ENCODE measurements around the gene KIF26B. TPM values are rescaled to one million over a fixed set of nuclear protein-coding genes. Genes with fewer than 3 reads are reported as not detected.
A peak's percentile ranks its signal among the peaks of the same experiment; 100 is the strongest.

The KIF26B gene
- polyA plus RNA-seq, 1 of the 3 experiments (the other 2 are of a cell fraction) = 2.6 TPM

DNA sequence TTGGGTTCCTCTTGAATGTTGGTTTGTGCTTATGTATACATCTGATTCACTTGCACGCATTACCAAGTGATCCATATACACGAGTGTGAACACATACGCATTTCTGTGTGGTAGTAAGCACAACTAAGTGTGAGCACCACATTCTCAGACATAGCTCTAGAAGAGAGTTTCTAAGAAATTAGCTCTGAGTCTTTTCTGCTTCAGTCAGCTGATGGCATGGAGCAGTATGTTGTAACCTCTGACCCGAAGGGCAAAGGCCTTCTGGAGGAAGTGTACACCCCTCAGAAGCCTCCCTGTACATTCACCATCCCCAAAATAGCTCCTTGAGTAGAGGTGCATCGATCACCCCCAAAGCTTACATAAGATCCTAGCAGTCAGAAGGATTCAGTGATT, 183.7 kb downstream of the KIF26B start (continued):
- TF ChIP-seq IRF3 (IDR thresholded peaks at IDR 0.05; ENCODE audit: low read depth, low read length) (no peak), GATA2 (CRISPR knock-in tag; IDR thresholded peaks at IDR 0.05) (no peak), MXI1 (IDR thresholded peaks at IDR 0.05; ENCODE audit: low read depth, low read length) (no peak)
- TF ChIP-seq, protein P1, sequence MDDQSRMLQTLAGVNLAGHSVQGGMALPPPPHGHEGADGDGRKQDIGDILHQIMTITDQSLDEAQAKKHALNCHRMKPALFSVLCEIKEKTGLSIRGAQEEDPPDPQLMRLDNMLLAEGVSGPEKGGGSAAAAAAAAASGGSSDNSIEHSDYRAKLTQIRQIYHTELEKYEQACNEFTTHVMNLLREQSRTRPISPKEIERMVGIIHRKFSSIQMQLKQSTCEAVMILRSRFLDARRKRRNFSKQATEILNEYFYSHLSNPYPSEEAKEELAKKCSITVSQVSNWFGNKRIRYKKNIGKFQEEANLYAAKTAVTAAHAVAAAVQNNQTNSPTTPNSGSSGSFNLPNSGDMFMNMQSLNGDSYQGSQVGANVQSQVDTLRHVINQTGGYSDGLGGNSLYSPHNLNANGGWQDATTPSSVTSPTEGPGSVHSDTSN (IDR thresholded peaks at IDR 0.05) = no peak

DNA sequence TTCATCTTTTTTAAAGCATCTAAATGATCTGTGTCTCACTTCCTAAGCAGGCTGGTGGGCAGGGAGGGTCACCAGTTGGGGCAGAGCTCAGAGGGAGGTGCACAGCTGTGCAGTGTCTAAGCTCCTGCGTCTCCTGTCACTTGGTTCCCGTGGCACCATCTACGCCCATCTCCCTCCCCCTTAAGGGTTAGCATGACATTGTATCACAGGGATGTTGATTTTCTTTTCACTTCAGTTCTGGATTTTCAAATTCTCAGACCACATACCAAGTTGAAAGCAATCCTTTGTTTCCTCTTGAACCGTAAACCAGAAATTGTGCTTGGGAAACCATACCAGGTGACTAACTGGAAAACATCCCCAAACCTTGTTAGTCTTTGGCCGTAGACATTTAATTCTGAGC, 187.0 kb downstream of the KIF26B start:
- Histone ChIP-seq H3K79me2 (ENCODE audit: insufficient read depth) (no peaks in the 10 kb centered on the region), H3K9me2 (no peaks in the 10 kb centered on the region)

More for the DNA sequence above, 187.0 kb downstream of the KIF26B start:
- Histone ChIP-seq H3K9me3 (no peaks in the 10 kb centered on the region), H3K4me1 (ENCODE audit: control insufficient read depth in 1 of 2, insufficient read depth in 2 of 2, low read depth in 1 of 2, low read length in 1 of 2) (peaks cover 0 to 42% of the 10 kb centered on the region in 2 experiments; a peak in 2 of 4 replicates), H3K27me3 (ENCODE audit: insufficient read depth) (no peaks in the 10 kb centered on the region), H3K36me3 (replicated peaks in 1 of 2; ENCODE audit: control insufficient read depth in 1 of 2, insufficient read depth in 2 of 2, low read length in 1 of 2) (peaks cover 0 to 4% of the 10 kb centered on the region in 2 experiments), H3K9ac (no peak overlapping the region), H3K4me3 (ENCODE audit: low read depth in 2 of 2, low read length in 1 of 2) (no peak overlapping the region), H4K20me1 (ENCODE audit: insufficient read depth) (no peaks in the 10 kb centered on the region), H3K27ac (ENCODE audit: low read depth in 2 of 2, low read length in 1 of 2) (peak overlapping the region in 1 of 2 experiments; percentile 7; a peak in 1 of 4 replicates), H3F3A (replicated peaks; ENCODE audit: insufficient read depth) (no peaks in the 10 kb centered on the region), H3K4me2 (no peak overlapping the region), H2AFZ (ENCODE audit: low read depth) (no peak overlapping the region)
- POLR2A ChIA-PET = no interaction called here
- TF ChIP-seq, protein P2, sequence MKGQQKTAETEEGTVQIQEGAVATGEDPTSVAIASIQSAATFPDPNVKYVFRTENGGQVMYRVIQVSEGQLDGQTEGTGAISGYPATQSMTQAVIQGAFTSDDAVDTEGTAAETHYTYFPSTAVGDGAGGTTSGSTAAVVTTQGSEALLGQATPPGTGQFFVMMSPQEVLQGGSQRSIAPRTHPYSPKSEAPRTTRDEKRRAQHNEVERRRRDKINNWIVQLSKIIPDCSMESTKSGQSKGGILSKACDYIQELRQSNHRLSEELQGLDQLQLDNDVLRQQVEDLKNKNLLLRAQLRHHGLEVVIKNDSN (IDR thresholded peaks at IDR 0.05; ENCODE audit: borderline replicate concordance, low read depth) = no peak
- TF ChIP-seq GATA2 (CRISPR knock-in tag; IDR thresholded peaks at IDR 0.05) (no peak), TEAD4 (IDR thresholded peaks at IDR 0.05; ENCODE audit: borderline replicate concordance, insufficient read depth) (no peak), SMC3 (IDR thresholded peaks at IDR 0.05; ENCODE audit: low read depth, low read length) (no peak), GABPA (IDR thresholded peaks at IDR 0.05; ENCODE audit: low read depth) (no peak), TCF12 (IDR thresholded peaks at IDR 0.05) (no peak), RXRA (IDR thresholded peaks at IDR 0.05; ENCODE audit: borderline replicate concordance, low read depth) (no peak), FOXM1 (IDR thresholded peaks at IDR 0.05; ENCODE audit: low read depth) (no peak), IRF3 (IDR thresholded peaks at IDR 0.05; ENCODE audit: low read depth, low read length) (no peak), ELF1 (IDR thresholded peaks at IDR 0.05) (no peak), FOXJ3 (CRISPR knock-in tag; IDR thresholded peaks at IDR 0.05) (no peak)
- 86% methylated on average over 5 of the region's 5 CpGs for WGBS (ENCODE audit: low lambda C conversion rate)
- CTCF ChIA-PET = interaction anchor here (1.0 to 1.2 kb wide), 2 partner anchors 21 to 189 kb away, joined by 3 read pairs; no protein-coding TSS in a partner anchor
- no peak for DNase-seq

Data from SK-N-SH (cell line).